ENCODE measurements around the gene LARP6.

LARP6 gene

GRCh38 chr15:70793694-70794093 is 60.3 kb downstream of the LARP6 start:
- DNase-seq: no peak

- DNase-seq: no peak
Observed at GRCh38 chr15:70792171-70792573, 61.8 kb downstream of the LARP6 start.

- no peak for DNase-seq
Observed at GRCh38 chr15:70791259-70791658, 62.7 kb downstream of the LARP6 start.

- no peak for DNase-seq
Observed at GRCh38 chr15:70789213-70789612, 64.7 kb downstream of the LARP6 start.

GRCh38 chr15:70788114-70789049 is 65.6 kb downstream of the LARP6 start:
- DNase-seq: no peak

- no peak for DNase-seq
Observed at GRCh38 chr15:70786996-70787395, 67.0 kb downstream of the LARP6 start.

- no peak for DNase-seq
Observed at GRCh38 chr15:70783610-70784022, 70.3 kb downstream of the LARP6 start.

GRCh38 chr15:70783041-70783440 is 70.9 kb downstream of the LARP6 start:
- no peak for DNase-seq

- DNase-seq: no peak
Observed at GRCh38 chr15:70781236-70781635, 72.7 kb downstream of the LARP6 start.

All from CD4-positive, alpha-beta T cell treated with Interleukin-17A for 1 hour (primary cell).